ENCODE data around the gene ARMC3. TPM values are rescaled to one million over a fixed set of nuclear protein-coding genes. Genes with fewer than 3 reads are reported as not detected.
A peak's percentile ranks its signal among the peaks of the same experiment; 100 is the strongest.

Gene ARMC3
- total and polyA plus RNA-seq, 4 donors: 0.05 TPM; not detected in 3

GRCh38 chr10:22997096-22997495, 69.2 kb downstream of the ARMC3 start:
- Histone ChIP-seq H3K4me1 (ENCODE audit: control insufficient read depth in 4 of 4, insufficient read depth in 4 of 4, low read length in 3 of 4) (peaks cover 2 to 8% (median 7%) of the 10 kb centered on the region in 4 donors), H3K27ac (ENCODE audit: low read depth in 1 of 2, low read length in 2 of 2) (no peak overlapping the region), H3K36me3 (ENCODE audit: control insufficient read depth in 4 of 4, insufficient read depth in 3 of 4, low read depth in 1 of 4, low read length in 3 of 4) (no peaks in the 10 kb centered on the region), H3K9ac (ENCODE audit: low read depth in 1 of 2, low read length in 2 of 2) (no peak overlapping the region), H3K4me3 (ENCODE audit: low read depth in 1 of 3, low read length in 3 of 3) (no peak overlapping the region), H3K27me3 (ENCODE audit: control insufficient read depth in 4 of 4, insufficient read depth in 4 of 4, low read length in 3 of 4) (peaks cover 0 to 3% (median 0%) of the 10 kb centered on the region in 4 donors), H3K9me3 (ENCODE audit: control insufficient read depth in 4 of 4, low read length in 3 of 4) (no peaks in the 10 kb centered on the region)
- DNase-seq (ENCODE audit: low spot score): no peak
- TF ChIP-seq GABPA (IDR thresholded peaks at IDR 0.05 in 1 of 2, conservative IDR thresholded peaks at IDR 0.05 in 1 of 2) (no peak), ATF3 (IDR thresholded peaks at IDR 0.05) (peak; percentile 70), SP1 (IDR thresholded peaks at IDR 0.05) (no peak), CTCF (IDR thresholded peaks at IDR 0.05; ENCODE audit: low read depth, low read length, missing input control) (no peak), FOXA1 (IDR thresholded peaks at IDR 0.05) (no peak)
- WGBS: 48% methylated on average over 2 of the region's 2 CpGs

- no peak overlapping the region for H3K4me3 ChIP-seq (ENCODE audit: low read depth in 1 of 3, low read length in 3 of 3)
- TF ChIP-seq SP1 (IDR thresholded peaks at IDR 0.05): no peak
- TF ChIP-seq HNF4G (IDR thresholded peaks at IDR 0.05): no peak
- TF ChIP-seq EGR1 (IDR thresholded peaks at IDR 0.05; ENCODE audit: low read depth in 2 of 2): no peak
- TF ChIP-seq NR2F2 (IDR thresholded peaks at IDR 0.05): no peak
- TF ChIP-seq YY1 (IDR thresholded peaks at IDR 0.05): no peak
- no peak for TF ChIP-seq MAX (IDR thresholded peaks at IDR 0.05)
- TF ChIP-seq TAF1 (conservative IDR thresholded peaks at IDR 0.05): no peak
- TF ChIP-seq HNF4A (conservative IDR thresholded peaks at IDR 0.05): no peak
- H3K9ac ChIP-seq (ENCODE audit: low read depth in 1 of 2, low read length in 2 of 2): no peak overlapping the region
- H3K4me1 ChIP-seq (ENCODE audit: control insufficient read depth in 4 of 4, insufficient read depth in 4 of 4, low read length in 3 of 4): no peaks in the 10 kb centered on the region
- no peak overlapping the region for H3K27ac ChIP-seq (ENCODE audit: low read depth in 1 of 2, low read length in 2 of 2)
- peaks cover 0 to 3% (median 0%) of the 10 kb centered on the region in 4 donors for H3K27me3 ChIP-seq (ENCODE audit: control insufficient read depth in 4 of 4, insufficient read depth in 4 of 4, low read length in 3 of 4)
- H3K9me3 ChIP-seq (ENCODE audit: control insufficient read depth in 4 of 4, low read length in 3 of 4): no peaks in the 10 kb centered on the region
- 85% methylated on average over 12 of the region's 12 CpGs for WGBS
- DNase-seq (ENCODE audit: low spot score): no peak
- no peaks in the 10 kb centered on the region for H3K36me3 ChIP-seq (ENCODE audit: control insufficient read depth in 4 of 4, insufficient read depth in 3 of 4, low read depth in 1 of 4, low read length in 3 of 4)
Measured at GRCh38 chr10:22998091-22998490, 70.2 kb downstream of the ARMC3 start.

- H3K4me3 ChIP-seq (ENCODE audit: low read depth in 1 of 3, low read length in 3 of 3): no peak overlapping the region
- no peaks in the 10 kb centered on the region for H3K4me1 ChIP-seq (ENCODE audit: control insufficient read depth in 4 of 4, insufficient read depth in 4 of 4, low read length in 3 of 4)
- H3K36me3 ChIP-seq (ENCODE audit: control insufficient read depth in 4 of 4, insufficient read depth in 3 of 4, low read depth in 1 of 4, low read length in 3 of 4): no peaks in the 10 kb centered on the region
- DNase-seq (ENCODE audit: low spot score): no peak
- peaks cover 0 to 3% (median 0%) of the 10 kb centered on the region in 4 donors for H3K27me3 ChIP-seq (ENCODE audit: control insufficient read depth in 4 of 4, insufficient read depth in 4 of 4, low read length in 3 of 4)
- no peaks in the 10 kb centered on the region for H3K9me3 ChIP-seq (ENCODE audit: control insufficient read depth in 4 of 4, low read length in 3 of 4)
- 62% methylated on average over 2 of the region's 2 CpGs for WGBS
- H3K27ac ChIP-seq (ENCODE audit: low read depth in 1 of 2, low read length in 2 of 2): no peak overlapping the region
- H3K9ac ChIP-seq (ENCODE audit: low read depth in 1 of 2, low read length in 2 of 2): no peak overlapping the region
- TF ChIP-seq FOXA2 (IDR thresholded peaks at IDR 0.05) (no peak), HNF4A (conservative IDR thresholded peaks at IDR 0.05) (no peak), GABPA (IDR thresholded peaks at IDR 0.05 in 1 of 2, conservative IDR thresholded peaks at IDR 0.05 in 1 of 2) (no peak), NR2F2 (IDR thresholded peaks at IDR 0.05) (no peak), RXRA (IDR thresholded peaks at IDR 0.05) (no peak), ZBTB33 (IDR thresholded peaks at IDR 0.05) (no peak), JUND (IDR thresholded peaks at IDR 0.05) (no peak), FOXA1 (IDR thresholded peaks at IDR 0.05) (no peak), REST (IDR thresholded peaks at IDR 0.05) (no peak), SP1 (IDR thresholded peaks at IDR 0.05) (no peak), RAD21 (IDR thresholded peaks at IDR 0.05) (no peak), MAX (IDR thresholded peaks at IDR 0.05) (no peak), CTCF (IDR thresholded peaks at IDR 0.05; ENCODE audit: low read depth, low read length, missing input control) (no peak)
Measured at GRCh38 chr10:22999942-23000341, 72.1 kb downstream of the ARMC3 start.

Measured in liver (tissue), 9 donors.